ENCODE results near the gene TBCCD1. TPM values are rescaled to one million over a fixed set of nuclear protein-coding genes. Genes with fewer than 3 reads are reported as not detected.
A peak's percentile ranks its signal among the peaks of the same experiment; 100 is the strongest.

Gene TBCCD1
- total RNA-seq, 4 donors from 2014 or later = 16.6 to 19.8 (median 17.6) TPM

GRCh38 chr3:186516646-186517045 lies 50.5 kb downstream of the TBCCD1 start:
- H3K9me3 ChIP-seq = no peaks in the 10 kb centered on the region
- TF ChIP-seq POLR2A (IDR thresholded peaks at IDR 0.05) = no peak
- TF ChIP-seq CTCF (IDR thresholded peaks at IDR 0.05) = no peak
- TF ChIP-seq EP300 (IDR thresholded peaks at IDR 0.05) = no peak
- no peak for TF ChIP-seq POLR2AphosphoS5 (IDR thresholded peaks at IDR 0.05)
- no peak for DNase-seq (ENCODE audit: low spot score in 2 of 2)
- H3K4me1 ChIP-seq = no peaks in the 10 kb centered on the region
- WGBS = 94% methylated on average over 2 of the region's 2 CpGs
- no peaks in the 10 kb centered on the region for H3K36me3 ChIP-seq
- no peak overlapping the region for H3K4me3 ChIP-seq
- no peak overlapping the region for H3K27ac ChIP-seq
- peaks cover 23% of the 10 kb centered on the region for H3K27me3 ChIP-seq

- TF ChIP-seq POLR2AphosphoS5 (IDR thresholded peaks at IDR 0.05) (no peak), EP300 (IDR thresholded peaks at IDR 0.05) (no peak), POLR2A (IDR thresholded peaks at IDR 0.05) (no peak), CTCF (IDR thresholded peaks at IDR 0.05) (no peak)
- no peaks in the 10 kb centered on the region for H3K4me1 ChIP-seq
- H3K27me3 ChIP-seq = peaks cover 28% of the 10 kb centered on the region
- H3K4me3 ChIP-seq = no peak overlapping the region
- H3K36me3 ChIP-seq = no peaks in the 10 kb centered on the region
- 79% methylated on average over 3 of the region's 4 CpGs for WGBS
- DNase-seq (ENCODE audit: low spot score in 2 of 2) = no peak
- H3K9me3 ChIP-seq = no peaks in the 10 kb centered on the region
- H3K27ac ChIP-seq = no peak overlapping the region
These were observed 52.0 kb downstream of the TBCCD1 start for GRCh38 chr3:186515125-186515524.

GRCh38 chr3:186514296-186515002 lies 52.7 kb downstream of the TBCCD1 start:
- H3K27ac ChIP-seq = no peak overlapping the region
- H3K9me3 ChIP-seq = no peaks in the 10 kb centered on the region
- H3K36me3 ChIP-seq = no peaks in the 10 kb centered on the region
- no peaks in the 10 kb centered on the region for H3K4me1 ChIP-seq
- H3K4me3 ChIP-seq = no peak overlapping the region
- H3K27me3 ChIP-seq = peaks cover 23% of the 10 kb centered on the region
- no peak for DNase-seq (ENCODE audit: low spot score in 2 of 2)
- 72% methylated on average over 3 of the region's 3 CpGs for WGBS
- no peak for TF ChIP-seq POLR2A (IDR thresholded peaks at IDR 0.05)
- TF ChIP-seq CTCF (IDR thresholded peaks at IDR 0.05) = peak in 1 of 2 donors; percentile 42

- Histone ChIP-seq H3K27ac (no peak overlapping the region), H3K4me3 (no peak overlapping the region), H3K9me3 (no peaks in the 10 kb centered on the region), H3K36me3 (no peaks in the 10 kb centered on the region), H3K4me1 (no peaks in the 10 kb centered on the region), H3K27me3 (peaks cover 16% of the 10 kb centered on the region)
- 42% methylated on average over 5 of the region's 5 CpGs for WGBS
- DNase-seq (ENCODE audit: low spot score in 2 of 2) = no peak
- TF ChIP-seq POLR2A (IDR thresholded peaks at IDR 0.05) (no peak), EP300 (IDR thresholded peaks at IDR 0.05) (no peak), CTCF (IDR thresholded peaks at IDR 0.05) (no peak)
These were observed 53.8 kb downstream of the TBCCD1 start for GRCh38 chr3:186513386-186513785.

GRCh38 chr3:186512570-186513302 lies 54.4 kb downstream of the TBCCD1 start:
- no peaks in the 10 kb centered on the region for H3K36me3 ChIP-seq
- WGBS = 60% methylated on average over 9 of the region's 9 CpGs
- H3K9me3 ChIP-seq = no peaks in the 10 kb centered on the region
- DNase-seq (ENCODE audit: low spot score in 2 of 2) = no peak
- peaks cover 16% of the 10 kb centered on the region for H3K27me3 ChIP-seq
- no peak overlapping the region for H3K4me3 ChIP-seq
- no peaks in the 10 kb centered on the region for H3K4me1 ChIP-seq
- TF ChIP-seq POLR2AphosphoS5 (IDR thresholded peaks at IDR 0.05) (no peak), POLR2A (IDR thresholded peaks at IDR 0.05) (no peak), EP300 (IDR thresholded peaks at IDR 0.05) (no peak), CTCF (IDR thresholded peaks at IDR 0.05) (no peak)
- H3K27ac ChIP-seq = no peak overlapping the region
